Heart right ventricle (tissue), 16 donors: ENCODE results near the gene SMTN. TPM values are rescaled to one million over a fixed set of nuclear protein-coding genes. Genes with fewer than 3 reads are reported as not detected.

Source experiments
- ATAC-seq, 8 donors: fragments of 200-7000 bp; cut with Tn5 transposase; one replicate each; pipeline ENCODE4 v1.9.1; 2020; ENCODE audit warnings: mild to moderate bottlenecking in 8 of 8, moderate library complexity in 8 of 8, moderate number of reproducible peaks in 1 of 8
- DNase-seq, 2 donors: peaks; one replicate each; pipeline ENCODE4 v3.0.0-alpha.2; 2020
- H3K27ac ChIP-seq, 10 donors: fragments of 200-600 bp; sonication (generic) in 2 of 10; one replicate each; pipeline versions ENCODE4 v1.5.0 to v1.8.0; 2020 to 2022; ENCODE audit warnings: mild to moderate bottlenecking in 3 of 10
- H3K27me3 ChIP-seq, 7 donors: fragments of 200-600 bp; one replicate each; pipeline ENCODE4 v1.8.0; 2021 to 2022; ENCODE audit warnings: mild to moderate bottlenecking in 2 of 7
- H3K36me3 ChIP-seq, 9 donors: fragments of 200-600 bp; sonication (generic) in 1 of 9; one replicate each; pipeline versions ENCODE4 v1.5.0 to v1.8.0; 2020 to 2022; ENCODE audit warnings: mild to moderate bottlenecking in 2 of 9
- H3K4me1 ChIP-seq, 9 donors: fragments of 200-600 bp; sonication (generic) in 1 of 9; one replicate each; pipeline versions ENCODE4 v1.5.0 to v1.8.0; 2020 to 2022; ENCODE audit warnings: mild to moderate bottlenecking in 4 of 9
- H3K4me3 ChIP-seq, 10 donors: fragments of 200-600 bp; sonication (generic) in 2 of 10; one replicate each; pipeline versions ENCODE4 v1.5.0 to v1.8.0; 2020 to 2022; ENCODE audit warnings: mild to moderate bottlenecking in 7 of 10, moderate library complexity in 2 of 10
- H3K9me3 ChIP-seq, 11 donors: fragments of 200-600 bp in 10 of 11; sonication (generic) in 2 of 11; one replicate each; pipeline versions ENCODE4 v1.5.0 to v1.8.0; 2013 to 2022; ENCODE audit warnings: mild to moderate bottlenecking in 2 of 11, control low read depth in 1 of 11, moderate library complexity in 1 of 11
- CTCF ChIP-seq, 9 donors: fragments of 200-600 bp; sonication (generic) in 2 of 9; IDR thresholded peaks; one replicate each; pipeline versions ENCODE4 v1.5.0 to v1.8.0; 2021 to 2022; ENCODE audit warnings: antibody characterized with exemption in 9 of 9, mild to moderate bottlenecking in 5 of 9, moderate library complexity in 1 of 9
- WGBS, 2 donors: extraction: QIAGEN DNeasy Blood & Tissue Kit; methylation state at CpG; one replicate each; pipeline ENCODE4 v1.1.7; 2013; ENCODE audit warnings: inconsistent platforms in 1 of 2; 5-methylcytosine and 5-hydroxymethylcytosine counted together
- intact Hi-C, 10 donors: fragments of 100-400 bp; cut with DNase I; formaldehyde crosslinking; loops; one replicate each; pipeline versions ENCODE4 v1.11.1 to v1.14.2; 2022
- polyA plus RNA-seq, 2 donors: library from polyadenylated mRNA; stranded (reverse); fragments of 200-250 nt; gene quantifications; one replicate each; pipeline ENCODE4 v1.2.3, GENCODE V29; 2013
- total RNA-seq, 10 donors: library from RNA; stranded (reverse); fragmentation: NEBNext Ultra II Directional in 3 of 10; extraction: Animal tissue kit (Norgen Biotek cat#: 25700) in 3 of 10; gene quantifications; one replicate each; pipeline versions ENCODE4 v1.2.1 to v1.2.4, GENCODE V29; 2021 to 2023
- donor health status: Arrhythmogenic right ventricular cardiomyopathy.
- donor health status: ischemic (EF 13 %, LVEDD 7.1; RV severe dilation, severe dysfunction).
- donor health status: healthy with polysubstance abuse.
- donor health status: DM: no; HTN: yes; CAD: no.
- donor health status: DM: no; HTN: no; CAD: no.
- donor health status: ischemic (EF 25% LVEDD 6.9; RV normal size, moderate dysfunction).
- donor health status: ischemic (EF 25% LVEDD 5.7; RV mildly dilated, moderate dysfunction).
- donor health status: healthy.
- donor health status: DM: yes; HTN: yes; CAD: no.
- donor health status: Ischemic cardiomyopathy.
- donor health status: ischemic (EF 35%, LVEDD 5.7; RV mildly dilated, moderate dysfunction).
- donor health status: nonischemic (EF 11% LVEDD 7.7; RV severe dilation, severe dysfunction).
- donor health status: DM: yes; HTN: yes; CAD: no.
- donor health status: PGD.
- donor health status: ischemic (EF 29% LVEDD 5.4; RV normal size, mild dysfunction).
- donor health status: nonischemic (EF 23%, LVEDD 6.1; RV moderate dilation, normal function).

The SMTN gene
- total and polyA plus RNA-seq, 12 donors = 64.2 to 398 (median 204) TPM

GRCh38 chr22:31121403-31121802 is 40.3 kb downstream of the SMTN start:
- Histone ChIP-seq H3K27ac (peak overlapping the region in 8 of 10 donors; percentile 70 to 87 (median 81)), H3K27me3 (no peaks in the 10 kb centered on the region), H3K4me1 (peaks cover 3 to 50% (median 31%) of the 10 kb centered on the region in 9 donors), H3K4me3 (no peak overlapping the region), H3K9me3 (no peaks in the 10 kb centered on the region), H3K36me3 (no peaks in the 10 kb centered on the region)
- ATAC-seq (no peak), DNase-seq (no peak)
- no peak for TF ChIP-seq CTCF (IDR thresholded peaks at IDR 0.05)
- WGBS, 2 donors = 95 to 97% methylated on average over 4 of the region's 4 CpGs
- intact Hi-C loops = no loop called here

- Histone ChIP-seq H3K27me3 (no peaks in the 10 kb centered on the region), H3K36me3 (no peaks in the 10 kb centered on the region), H3K4me3 (peak overlapping the region in 4 of 10 donors; percentile 57 to 63 (median 60)), H3K4me1 (peaks cover 3 to 50% (median 31%) of the 10 kb centered on the region in 9 donors), H3K27ac (peak overlapping the region; percentile 23 to 87 (median 79)), H3K9me3 (no peaks in the 10 kb centered on the region)
- TF ChIP-seq CTCF (IDR thresholded peaks at IDR 0.05) = no peak
- DNase-seq (no peak), ATAC-seq (peak in 7 of 8 donors; percentile 29 to 67 (median 43))
- WGBS, 2 donors = 63 to 64% methylated on average over 2 of the region's 2 CpGs
- intact Hi-C loops = no loop called here
Measured at GRCh38 chr22:31122196-31122531, 41.0 kb downstream of the SMTN start.

GRCh38 chr22:31122532-31123291 is 41.6 kb downstream of the SMTN start, which contains the start of gene INPP5J:
INPP5J (plus strand) TSS chr22:31122966; CDS start chr22:31123015, 49 bp downstream.
- DNase-seq = peak; percentile 51 to 62
- 10 to 18% methylated on average over 10 of the region's 10 CpGs for WGBS, 2 donors
- TF ChIP-seq CTCF (IDR thresholded peaks at IDR 0.05) = no peak
- Histone ChIP-seq H3K36me3 (no peaks in the 10 kb centered on the region), H3K4me3 (peak within 1 kb of the TSS; percentile 30 to 63 (median 52)), H3K27ac (peak within 1 kb of the TSS; percentile 23 to 87 (median 79)), H3K27me3 (no peaks in the 10 kb centered on the region), H3K9me3 (no peaks in the 10 kb centered on the region), H3K4me1 (peaks cover 3 to 50% (median 31%) of the 10 kb centered on the region in 9 donors)
- ATAC-seq = peak; percentile 62 to 88 (median 77)
- intact Hi-C loops = no loop called here

GRCh38 chr22:31123292-31123602 is 42.1 kb downstream of the SMTN start:
- ATAC-seq (peak in 1 of 8 donors; percentile 5), DNase-seq (no peak)
- peak overlapping the region in 8 of 10 donors; percentile 70 to 87 (median 81) for H3K27ac ChIP-seq
- 56 to 65% methylated on average over 4 of the region's 4 CpGs for WGBS, 2 donors
- no peak for TF ChIP-seq CTCF (IDR thresholded peaks at IDR 0.05)
- peak overlapping the region; percentile 30 to 63 (median 52) for H3K4me3 ChIP-seq
- no peaks in the 10 kb centered on the region for H3K9me3 ChIP-seq
- peaks cover 0 to 1% (median 0%) of the 10 kb centered on the region in 9 donors for H3K36me3 ChIP-seq
- no peaks in the 10 kb centered on the region for H3K27me3 ChIP-seq
- intact Hi-C loops = no loop called here
- peaks cover 3 to 48% (median 27%) of the 10 kb centered on the region in 9 donors for H3K4me1 ChIP-seq
